ENCODE measurements around the gene PHLDB2. TPM values are rescaled to one million over a fixed set of nuclear protein-coding genes. Genes with fewer than 3 reads are reported as not detected.

Gene PHLDB2
- total and polyA plus RNA-seq, 2 of the 4 experiments (the other 2 are of a cell fraction) = 10.6 to 28.7 TPM

- intact Hi-C loops (cut with micrococcal nuclease) = loop anchor here (5.0 kb wide), 1 partner anchor 34 kb away; no protein-coding TSS in a partner anchor
- POLR2A ChIA-PET (ENCODE audit: unreplicated experiment) = interaction anchor here (0.5 kb wide), 1 partner anchor 1763 kb away, joined by 15 read pairs; no protein-coding TSS in a partner anchor
- no TSS peak for BruUV-seq (replicated peaks)
Measured at GRCh38 chr3:111936191-111936841, 77.3 kb downstream of the PHLDB2 start.

More at GRCh38 chr3:111936191-111936841, 77.3 kb downstream of the PHLDB2 start:
- Histone ChIP-seq H4K91ac (ENCODE audit: insufficient read depth, low read depth, low read length) (no peak overlapping the region), H4K20me1 (ENCODE audit: insufficient read depth, low read length) (no peaks in the 10 kb centered on the region), H2BK120ac (ENCODE audit: low read depth, low read length) (peak overlapping the region; percentile 99), H3K56ac (ENCODE audit: extremely low read depth, insufficient read depth, low read length) (peak overlapping the region; percentile 94), H3K4me3 (ENCODE audit: insufficient read depth, low read depth, low read length) (no peak overlapping the region), H3K4ac (ENCODE audit: low read depth, low read length) (peak overlapping the region; percentile 97; the same call in 1 of the 2 replicates), H2AFZ (replicated peaks; ENCODE audit: low read length, poor library complexity) (no peak overlapping the region), H2BK5ac (ENCODE audit: low read depth, low read length, poor library complexity, severe bottlenecking) (peak overlapping the region; percentile 97), H3K79me1 (ENCODE audit: low read depth in 1 of 2, low read length in 2 of 2) (no peaks in the 10 kb centered on the region; a peak in 1 of 4 replicates), H3K9me1 (ENCODE audit: insufficient read depth, low read length) (peaks cover 9% of the 10 kb centered on the region; the same call in 1 of the 2 replicates), H3K18ac (ENCODE audit: low read depth, low read length) (peak overlapping the region; percentile 60), H3K23ac (ENCODE audit: low read depth, low read length) (peak overlapping the region; percentile 93; the same call in 1 of the 2 replicates), H3K36me3 (ENCODE audit: control insufficient read depth, insufficient read depth, low read length) (peaks cover 10% of the 10 kb centered on the region), H2AK5ac (ENCODE audit: low read depth, low read length) (no peak overlapping the region), H3K9me3 (ENCODE audit: control insufficient read depth, insufficient read depth, low read length) (no peaks in the 10 kb centered on the region), H2AK9ac (replicated peaks; ENCODE audit: low read depth, low read length, poor library complexity) (no peak overlapping the region), H4K8ac (ENCODE audit: low read depth in 2 of 2, low read length in 2 of 2) (peak overlapping the region; percentile 92 to 98; a peak in 3 of 4 replicates), H2BK15ac (ENCODE audit: low read depth, low read length) (peak overlapping the region; percentile 98; the same call in 1 of the 3 replicates), H3K14ac (replicated peaks; ENCODE audit: low read depth, low read length) (peak overlapping the region; percentile 97; the same call in 1 of the 2 replicates), H4K5ac (ENCODE audit: low read depth, low read length) (no peak overlapping the region), H3K4me1 (ENCODE audit: control insufficient read depth, insufficient read depth, low read length) (peaks cover 12% of the 10 kb centered on the region), H3K27me3 (ENCODE audit: control insufficient read depth, insufficient read depth, low read length) (no peaks in the 10 kb centered on the region), H3K9ac (ENCODE audit: low read depth, low read length) (no peak overlapping the region), H3K4me2 (ENCODE audit: low read depth, low read length) (peak overlapping the region; percentile 68; the same call in 1 of the 2 replicates), H2BK20ac (ENCODE audit: low read depth, low read length) (peak overlapping the region; percentile 97), H3K27ac (ENCODE audit: insufficient read depth, low read length) (peak overlapping the region; percentile 99; the same call in 1 of the 2 replicates)
- DNase-seq = peak; percentile 84
- CTCF ChIA-PET = no interaction called here
- in situ Hi-C loops (cut with MboI; ENCODE audit: low sequenced_read_pairs) (no loop called here), dilution Hi-C loops (cut with HindIII; ENCODE audit: low sequenced_read_pairs, unreplicated experiment) (no loop called here)
- peak; percentile 90 for ATAC-seq (ENCODE audit: low read depth)
- TF ChIP-seq MAZ (IDR thresholded peaks at IDR 0.05; ENCODE audit: borderline replicate concordance, low read depth, low read length) (no peak), CEBPB (IDR thresholded peaks at IDR 0.05; ENCODE audit: low read depth, low read length) (peak; percentile 57; the same call in 1 of the 2 replicates), MAFK (IDR thresholded peaks at IDR 0.05; ENCODE audit: low read depth, low read length) (peak; percentile 41), CTCF (conservative IDR thresholded peaks at IDR 0.05; ENCODE audit: low read depth, low read length) (no peak), FOS (IDR thresholded peaks at IDR 0.05; ENCODE audit: low read depth, low read length) (peak; percentile 39; the same call in 1 of the 2 replicates), RAD21 (IDR thresholded peaks at IDR 0.05; ENCODE audit: low read length) (no peak), POLR2A (IDR thresholded peaks at IDR 0.05; ENCODE audit: low read depth, low read length) (no peak)

Measured in IMR-90 (cell line).